Measurements from ENCODE around the gene GET4. TPM values are rescaled to one million over a fixed set of nuclear protein-coding genes. Genes with fewer than 3 reads are reported as not detected.

GET4 gene
- total RNA-seq, 1 donor from 2014 or later, result 4.2 TPM

DNA sequence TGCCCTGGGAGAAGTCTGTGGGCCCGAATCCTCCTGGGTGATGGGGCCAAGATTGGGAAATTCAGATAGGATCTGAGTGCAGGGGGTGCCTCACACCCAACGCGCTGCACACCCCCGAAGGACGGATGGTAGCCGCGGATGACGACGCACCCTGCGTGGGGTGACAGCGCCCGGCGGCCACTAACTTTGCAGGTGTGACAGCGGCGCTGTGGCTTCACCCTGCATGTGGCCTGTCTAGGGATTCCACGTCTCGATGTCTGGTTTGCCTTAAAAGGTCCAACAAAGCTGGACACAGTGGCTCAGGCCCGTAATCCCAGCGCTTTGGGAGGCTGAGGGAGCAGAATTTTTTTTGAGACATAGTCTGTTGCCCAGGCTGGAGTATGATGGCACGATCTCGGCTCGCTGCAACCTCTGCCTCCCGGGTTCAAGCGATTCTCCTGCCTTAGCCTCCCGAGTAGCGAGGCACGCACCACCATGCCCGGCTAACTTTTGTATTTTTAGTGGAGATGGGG lies 59.6 kb downstream of the GET4 start:
- Histone ChIP-seq H3K9me3 (no peaks in the 10 kb centered on the region), H3K27me3 (no peaks in the 10 kb centered on the region), H3K4me1 (no peaks in the 10 kb centered on the region), H3K4me3 (no peak overlapping the region), H3K27ac (no peak overlapping the region), H3K36me3 (no peaks in the 10 kb centered on the region)
- intact Hi-C loops (cut with DNase I), result no loop called here
- TF ChIP-seq, protein P1, sequence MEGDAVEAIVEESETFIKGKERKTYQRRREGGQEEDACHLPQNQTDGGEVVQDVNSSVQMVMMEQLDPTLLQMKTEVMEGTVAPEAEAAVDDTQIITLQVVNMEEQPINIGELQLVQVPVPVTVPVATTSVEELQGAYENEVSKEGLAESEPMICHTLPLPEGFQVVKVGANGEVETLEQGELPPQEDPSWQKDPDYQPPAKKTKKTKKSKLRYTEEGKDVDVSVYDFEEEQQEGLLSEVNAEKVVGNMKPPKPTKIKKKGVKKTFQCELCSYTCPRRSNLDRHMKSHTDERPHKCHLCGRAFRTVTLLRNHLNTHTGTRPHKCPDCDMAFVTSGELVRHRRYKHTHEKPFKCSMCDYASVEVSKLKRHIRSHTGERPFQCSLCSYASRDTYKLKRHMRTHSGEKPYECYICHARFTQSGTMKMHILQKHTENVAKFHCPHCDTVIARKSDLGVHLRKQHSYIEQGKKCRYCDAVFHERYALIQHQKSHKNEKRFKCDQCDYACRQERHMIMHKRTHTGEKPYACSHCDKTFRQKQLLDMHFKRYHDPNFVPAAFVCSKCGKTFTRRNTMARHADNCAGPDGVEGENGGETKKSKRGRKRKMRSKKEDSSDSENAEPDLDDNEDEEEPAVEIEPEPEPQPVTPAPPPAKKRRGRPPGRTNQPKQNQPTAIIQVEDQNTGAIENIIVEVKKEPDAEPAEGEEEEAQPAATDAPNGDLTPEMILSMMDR (IDR thresholded peaks at IDR 0.05), result no peak
- DNase-seq (ENCODE audit: low spot score in 2 of 2), result peak in 1 of 2 donors; percentile 52

DNA sequence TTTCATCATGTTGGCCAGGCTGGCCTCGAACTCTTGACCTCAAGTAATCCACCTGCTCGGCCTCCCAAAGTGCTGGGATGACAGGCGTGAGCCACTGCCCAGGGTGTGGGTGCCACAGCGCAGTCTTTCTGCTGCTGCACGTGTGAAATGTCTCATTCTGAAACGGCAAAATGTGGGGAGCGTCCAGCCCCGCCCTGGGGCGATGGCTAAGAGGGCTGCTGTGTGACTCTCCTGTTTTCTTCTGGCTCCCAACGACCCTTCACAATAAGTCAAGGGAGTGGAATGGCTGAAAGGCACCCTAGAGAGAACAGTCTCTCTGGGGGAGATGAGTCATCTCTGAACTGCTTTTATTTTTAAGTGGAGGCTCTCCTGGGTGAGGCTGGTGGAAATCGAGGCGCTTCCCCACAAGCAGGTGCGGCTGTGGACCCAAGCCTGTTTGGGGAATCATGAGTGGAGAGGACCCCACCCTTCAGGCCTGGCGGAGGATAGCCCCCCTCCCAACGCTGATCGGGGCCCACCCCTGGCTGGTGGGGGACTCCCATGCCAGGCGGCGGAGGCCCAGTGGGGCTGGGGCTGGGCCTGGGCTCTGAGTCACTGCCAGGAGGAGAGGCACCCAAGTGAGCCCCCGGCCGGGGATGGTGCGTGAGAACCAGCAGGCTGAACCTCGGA lies 60.2 kb downstream of the GET4 start:
- no peak overlapping the region for H3K4me3 ChIP-seq
- DNase-seq (ENCODE audit: low spot score in 2 of 2), result peak in 1 of 2 donors; percentile 56
- H3K27ac ChIP-seq, result no peak overlapping the region
- no peaks in the 10 kb centered on the region for H3K36me3 ChIP-seq
- intact Hi-C loops (cut with DNase I), result no loop called here
- H3K9me3 ChIP-seq, result no peaks in the 10 kb centered on the region
- no peaks in the 10 kb centered on the region for H3K27me3 ChIP-seq
- TF ChIP-seq, protein P1 (IDR thresholded peaks at IDR 0.05), result no peak
- H3K4me1 ChIP-seq, result no peaks in the 10 kb centered on the region

DNA sequence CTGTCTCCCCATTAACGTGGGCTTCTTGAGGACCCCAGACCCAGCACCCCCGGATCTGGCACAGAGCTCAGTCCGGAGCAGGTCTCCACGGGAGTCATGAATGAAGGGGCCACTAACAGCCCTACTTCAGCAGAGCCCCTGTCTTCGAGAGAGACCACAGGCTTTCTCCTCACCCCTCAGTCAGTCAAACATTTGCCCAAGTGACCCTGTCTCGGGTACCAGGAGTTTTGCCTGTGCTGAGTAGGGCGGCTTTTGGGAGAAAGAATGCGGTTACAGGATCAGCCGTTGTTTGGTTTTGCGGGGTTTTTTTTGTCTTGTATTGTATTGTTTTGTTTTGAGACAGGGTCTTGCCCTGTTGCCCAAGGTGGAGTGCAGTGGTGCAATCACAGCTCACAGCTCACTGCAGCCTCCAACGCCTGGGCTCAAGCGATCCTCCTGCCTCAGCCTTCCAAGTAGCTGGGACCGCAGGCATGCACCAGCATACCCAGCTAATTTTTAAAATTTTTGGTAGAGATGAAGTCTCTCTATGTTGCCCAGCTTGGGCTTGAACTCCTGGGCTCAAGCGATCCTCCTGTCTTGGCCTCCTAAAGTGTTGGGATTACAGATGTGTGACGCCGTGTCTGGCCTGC lies 61.6 kb downstream of the GET4 start:
- TF ChIP-seq, protein P1 (IDR thresholded peaks at IDR 0.05), result no peak
- Histone ChIP-seq H3K27me3 (no peaks in the 10 kb centered on the region), H3K4me1 (no peaks in the 10 kb centered on the region), H3K27ac (no peak overlapping the region), H3K4me3 (no peak overlapping the region), H3K36me3 (no peaks in the 10 kb centered on the region), H3K9me3 (no peaks in the 10 kb centered on the region)
- DNase-seq (ENCODE audit: low spot score in 2 of 2), result peak in 1 of 2 donors; percentile 31
- intact Hi-C loops (cut with DNase I), result no loop called here

DNA sequence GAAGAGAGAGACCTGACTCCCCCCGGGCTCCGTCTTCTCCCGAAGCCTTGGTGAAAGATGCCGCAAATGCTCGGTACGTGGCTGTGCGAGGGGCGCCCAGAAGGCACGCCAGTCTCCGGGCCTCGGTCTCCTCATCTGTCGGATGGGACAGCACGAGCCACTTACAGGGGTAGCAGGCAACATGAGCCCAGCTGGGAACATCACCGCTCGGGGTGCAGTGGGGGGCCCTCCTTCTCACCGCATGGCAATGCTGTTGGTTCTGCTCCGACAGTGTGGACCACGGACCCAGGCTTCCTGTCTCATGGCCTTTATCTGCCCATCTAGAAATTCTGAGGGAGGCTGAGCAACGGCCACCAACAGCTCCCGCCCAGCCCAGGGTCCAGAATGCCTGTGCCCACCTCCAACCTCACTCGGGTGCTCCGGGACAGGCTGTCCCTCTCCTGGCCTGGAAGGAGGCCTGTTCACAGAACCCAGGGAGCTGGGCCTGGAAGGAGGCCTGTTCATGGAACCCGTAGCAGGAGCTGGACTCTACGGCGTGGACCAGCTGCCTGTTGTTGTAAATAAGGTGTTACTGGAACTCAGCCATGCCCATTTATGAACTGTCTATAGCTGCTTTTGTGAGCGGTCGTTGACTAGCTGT lies 62.3 kb downstream of the GET4 start:
- TF ChIP-seq, protein P1 (IDR thresholded peaks at IDR 0.05), result no peak
- DNase-seq (ENCODE audit: low spot score in 2 of 2), result peak in 1 of 2 donors; percentile 59

DNA sequence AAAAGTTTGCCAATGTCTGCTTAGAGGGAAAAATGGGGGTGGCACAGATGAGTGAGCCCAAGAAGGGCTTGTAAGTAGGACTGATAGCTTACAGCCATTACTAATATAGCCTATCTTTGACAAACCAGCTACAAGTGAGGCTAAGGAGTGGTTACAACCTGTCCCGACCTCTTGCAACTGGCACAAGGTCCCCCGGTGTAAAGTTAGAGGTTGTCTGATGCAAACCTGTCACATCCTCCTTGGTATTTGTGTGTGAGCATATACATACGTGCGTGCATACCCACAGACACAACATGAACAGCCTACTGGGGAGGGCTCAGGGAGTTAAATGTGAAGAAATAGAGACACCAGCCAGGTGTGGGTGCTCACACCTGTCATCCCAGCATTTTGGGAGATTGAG lies 63.5 kb downstream of the GET4 start:
- Histone ChIP-seq H3K27me3 (no peaks in the 10 kb centered on the region), H3K4me1 (no peaks in the 10 kb centered on the region), H3K9me3 (no peaks in the 10 kb centered on the region), H3K27ac (no peak overlapping the region), H3K4me3 (no peak overlapping the region), H3K36me3 (no peaks in the 10 kb centered on the region)
- DNase-seq (ENCODE audit: low spot score in 2 of 2), result no peak
- intact Hi-C loops (cut with DNase I), result no loop called here
- TF ChIP-seq, protein P1 (IDR thresholded peaks at IDR 0.05), result no peak

More for the DNA sequence above, 62.3 kb downstream of the GET4 start:
- no peaks in the 10 kb centered on the region for H3K9me3 ChIP-seq
- no peaks in the 10 kb centered on the region for H3K4me1 ChIP-seq
- H3K27ac ChIP-seq, result no peak overlapping the region
- no peak overlapping the region for H3K4me3 ChIP-seq
- intact Hi-C loops (cut with DNase I), result no loop called here
- H3K36me3 ChIP-seq, result no peaks in the 10 kb centered on the region
- no peaks in the 10 kb centered on the region for H3K27me3 ChIP-seq
